Measurements from ENCODE around the gene SLC39A6. TPM values are rescaled to one million over a fixed set of nuclear protein-coding genes. Genes with fewer than 3 reads are reported as not detected.
A peak's percentile ranks its signal among the peaks of the same experiment; 100 is the strongest.

The SLC39A6 gene, protein sequence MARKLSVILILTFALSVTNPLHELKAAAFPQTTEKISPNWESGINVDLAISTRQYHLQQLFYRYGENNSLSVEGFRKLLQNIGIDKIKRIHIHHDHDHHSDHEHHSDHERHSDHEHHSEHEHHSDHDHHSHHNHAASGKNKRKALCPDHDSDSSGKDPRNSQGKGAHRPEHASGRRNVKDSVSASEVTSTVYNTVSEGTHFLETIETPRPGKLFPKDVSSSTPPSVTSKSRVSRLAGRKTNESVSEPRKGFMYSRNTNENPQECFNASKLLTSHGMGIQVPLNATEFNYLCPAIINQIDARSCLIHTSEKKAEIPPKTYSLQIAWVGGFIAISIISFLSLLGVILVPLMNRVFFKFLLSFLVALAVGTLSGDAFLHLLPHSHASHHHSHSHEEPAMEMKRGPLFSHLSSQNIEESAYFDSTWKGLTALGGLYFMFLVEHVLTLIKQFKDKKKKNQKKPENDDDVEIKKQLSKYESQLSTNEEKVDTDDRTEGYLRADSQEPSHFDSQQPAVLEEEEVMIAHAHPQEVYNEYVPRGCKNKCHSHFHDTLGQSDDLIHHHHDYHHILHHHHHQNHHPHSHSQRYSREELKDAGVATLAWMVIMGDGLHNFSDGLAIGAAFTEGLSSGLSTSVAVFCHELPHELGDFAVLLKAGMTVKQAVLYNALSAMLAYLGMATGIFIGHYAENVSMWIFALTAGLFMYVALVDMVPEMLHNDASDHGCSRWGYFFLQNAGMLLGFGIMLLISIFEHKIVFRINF
- total RNA-seq (10 to 100 TPM; 29.3 to 59.2 TPM), polyA plus RNA-seq (10 to 100 TPM in 1 of 2 donors, 1 to 10 TPM in 1; 4.7 to 32.7 TPM)
- long read RNA-seq, donor 1, transcript SLC39A6-201 (10 exons, 3,543 nt): major isoform, 9 of 65 reads
- long read RNA-seq, donor 1, partial matches to known transcripts: 53 of 65 reads
- long read RNA-seq, donor 1, other reads (novel, unspliced or antisense): 0 of 65 reads
- long read RNA-seq, donor 2, partial matches to known transcripts: 9 of 11 reads
- long read RNA-seq, donor 2, other reads (novel, unspliced or antisense): 0 of 11 reads
- long read RNA-seq, donor 3, partial matches to known transcripts: 16 of 19 reads
- long read RNA-seq, donor 3, other reads (novel, unspliced or antisense): 0 of 19 reads
- long read RNA-seq, donor 4, partial matches to known transcripts: 11 of 11 reads
- long read RNA-seq, donor 4, other reads (novel, unspliced or antisense): 0 of 11 reads
- long read RNA-seq, donor 5, transcript SLC39A6-201 (10 exons, 3,543 nt): major isoform, 7 of 22 reads
- long read RNA-seq, donor 5, partial matches to known transcripts: 13 of 22 reads
- long read RNA-seq, donor 5, other reads (novel, unspliced or antisense): 0 of 22 reads

DNA sequence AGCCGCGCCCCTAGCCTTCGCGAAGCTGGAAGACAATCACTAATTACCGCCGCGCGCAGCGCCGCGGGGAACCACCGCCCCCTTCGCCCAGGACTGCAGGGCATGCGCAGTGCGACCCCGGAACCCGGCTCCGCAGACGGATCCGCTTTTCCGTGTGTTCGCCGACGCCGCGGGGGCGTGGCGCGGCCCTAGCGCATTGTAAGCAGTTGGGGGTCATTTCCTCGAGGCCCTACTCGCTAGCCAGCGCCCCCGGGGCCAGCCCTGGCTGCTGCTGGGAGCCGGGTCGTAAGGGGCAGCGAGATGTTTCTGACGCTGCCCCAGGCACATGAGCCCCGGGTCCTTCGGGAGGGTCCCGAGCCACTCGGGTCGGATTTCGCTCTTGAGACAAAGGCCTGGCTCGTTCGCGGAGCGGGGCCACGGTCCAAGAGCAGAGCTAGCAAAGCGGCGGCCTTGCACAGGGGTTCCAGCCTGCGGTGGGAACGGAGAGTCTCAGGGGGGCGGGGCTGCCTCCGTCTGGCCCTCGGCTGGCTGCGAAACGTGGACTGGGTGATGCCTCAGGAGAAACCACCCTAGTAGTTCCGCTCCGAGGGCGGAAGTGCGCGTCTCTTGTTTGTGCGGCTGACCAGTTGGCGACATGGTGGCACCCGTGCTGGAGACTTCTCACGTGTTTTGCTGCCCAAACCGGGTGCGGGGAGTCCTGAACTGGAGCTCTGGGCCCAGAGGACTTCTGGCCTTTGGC is at the start of gene SLC39A6, which contains the start of gene ELP2:
Gene SLC39A6, minus strand, starts transcription at position 41 of the 739 bp plus-strand sequence. CDS start 2,333 bp downstream, outside the sequence.
Gene ELP2, plus strand, starts transcription at position 600 of the 739 bp plus-strand sequence. Its CDS starts 35 bp downstream, at position 635.
- Histone ChIP-seq H3K9ac (ENCODE audit: insufficient read depth in 1 of 2, low read length in 2 of 2) (peak within 1 kb of the TSS; percentile 86 to 91), H3K4me1 (ENCODE audit: control insufficient read depth in 5 of 5, insufficient read depth in 5 of 5, low read length in 5 of 5) (peaks cover 8 to 22% (median 14%) of the 10 kb centered on the region in 5 donors), H3K4me3 (peak within 1 kb of the TSS; percentile 97), H3K27me3 (ENCODE audit: control insufficient read depth in 3 of 3, insufficient read depth in 3 of 3, low read length in 2 of 3) (no peaks in the 10 kb centered on the region), H3K36me3 (ENCODE audit: control insufficient read depth in 4 of 4, insufficient read depth in 4 of 4, low read length in 4 of 4) (peaks cover 2 to 9% (median 5%) of the 10 kb centered on the region in 4 donors), H3K9me3 (ENCODE audit: control insufficient read depth in 4 of 4, insufficient read depth in 3 of 4, low read length in 3 of 4) (no peaks in the 10 kb centered on the region), H3K27ac (ENCODE audit: low read depth in 1 of 2, low read length in 1 of 2) (peak within 1 kb of the TSS; percentile 100)
- ATAC-seq (ENCODE audit: insufficient read depth, low FRiP score) (peak; percentile 98), DNase-seq (peak; percentile 97 to 99 (median 97))
- 0 to 1% methylated on average over 68 to 69 of the region's 69 CpGs for WGBS, 2 donors
- TF ChIP-seq, protein P1, sequence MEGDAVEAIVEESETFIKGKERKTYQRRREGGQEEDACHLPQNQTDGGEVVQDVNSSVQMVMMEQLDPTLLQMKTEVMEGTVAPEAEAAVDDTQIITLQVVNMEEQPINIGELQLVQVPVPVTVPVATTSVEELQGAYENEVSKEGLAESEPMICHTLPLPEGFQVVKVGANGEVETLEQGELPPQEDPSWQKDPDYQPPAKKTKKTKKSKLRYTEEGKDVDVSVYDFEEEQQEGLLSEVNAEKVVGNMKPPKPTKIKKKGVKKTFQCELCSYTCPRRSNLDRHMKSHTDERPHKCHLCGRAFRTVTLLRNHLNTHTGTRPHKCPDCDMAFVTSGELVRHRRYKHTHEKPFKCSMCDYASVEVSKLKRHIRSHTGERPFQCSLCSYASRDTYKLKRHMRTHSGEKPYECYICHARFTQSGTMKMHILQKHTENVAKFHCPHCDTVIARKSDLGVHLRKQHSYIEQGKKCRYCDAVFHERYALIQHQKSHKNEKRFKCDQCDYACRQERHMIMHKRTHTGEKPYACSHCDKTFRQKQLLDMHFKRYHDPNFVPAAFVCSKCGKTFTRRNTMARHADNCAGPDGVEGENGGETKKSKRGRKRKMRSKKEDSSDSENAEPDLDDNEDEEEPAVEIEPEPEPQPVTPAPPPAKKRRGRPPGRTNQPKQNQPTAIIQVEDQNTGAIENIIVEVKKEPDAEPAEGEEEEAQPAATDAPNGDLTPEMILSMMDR (IDR thresholded peaks at IDR 0.05; ENCODE audit: control extremely low read depth, extremely low read depth): no peak

DNA sequence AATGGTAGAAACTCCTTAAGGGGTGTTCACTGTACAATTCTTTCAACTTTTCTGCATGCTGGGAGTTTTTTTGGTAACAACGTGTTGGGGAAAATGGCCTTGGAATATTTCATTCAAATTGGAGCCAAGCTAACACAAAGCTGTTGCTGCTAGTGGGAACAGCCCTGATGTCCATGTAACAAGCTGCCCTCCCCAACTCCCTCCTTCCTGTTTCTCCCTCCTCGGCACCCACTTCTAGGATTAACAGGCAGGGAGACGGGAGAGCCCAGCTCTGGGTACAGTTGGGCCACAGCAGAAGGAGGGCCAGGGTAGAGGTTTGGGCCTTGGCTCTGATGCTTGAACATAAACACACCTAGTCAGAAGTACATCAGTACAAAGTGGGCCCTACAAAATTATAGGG is 48.8 kb upstream of the SLC39A6 start:
- ATAC-seq (ENCODE audit: insufficient read depth, low FRiP score): no peak
- WGBS, 2 donors: 82 to 90% methylated on average over 3 of the region's 3 CpGs
- Histone ChIP-seq H3K4me3 (no peak overlapping the region), H3K27me3 (ENCODE audit: control insufficient read depth in 3 of 3, insufficient read depth in 3 of 3, low read length in 2 of 3) (no peaks in the 10 kb centered on the region), H3K36me3 (ENCODE audit: control insufficient read depth in 4 of 4, insufficient read depth in 4 of 4, low read length in 4 of 4) (peaks cover 3 to 12% (median 10%) of the 10 kb centered on the region in 4 donors), H3K9ac (ENCODE audit: insufficient read depth in 1 of 2, low read length in 2 of 2) (no peak overlapping the region), H3K27ac (ENCODE audit: low read depth in 1 of 2, low read length in 1 of 2) (no peak overlapping the region), H3K4me1 (ENCODE audit: control insufficient read depth in 5 of 5, insufficient read depth in 5 of 5, low read length in 5 of 5) (peaks cover 0 to 8% (median 4%) of the 10 kb centered on the region in 5 donors), H3K9me3 (ENCODE audit: control insufficient read depth in 4 of 4, insufficient read depth in 3 of 4, low read length in 3 of 4) (no peaks in the 10 kb centered on the region)
- DNase-seq: no peak
- TF ChIP-seq, protein P1 (IDR thresholded peaks at IDR 0.05; ENCODE audit: control extremely low read depth, extremely low read depth): no peak

DNA sequence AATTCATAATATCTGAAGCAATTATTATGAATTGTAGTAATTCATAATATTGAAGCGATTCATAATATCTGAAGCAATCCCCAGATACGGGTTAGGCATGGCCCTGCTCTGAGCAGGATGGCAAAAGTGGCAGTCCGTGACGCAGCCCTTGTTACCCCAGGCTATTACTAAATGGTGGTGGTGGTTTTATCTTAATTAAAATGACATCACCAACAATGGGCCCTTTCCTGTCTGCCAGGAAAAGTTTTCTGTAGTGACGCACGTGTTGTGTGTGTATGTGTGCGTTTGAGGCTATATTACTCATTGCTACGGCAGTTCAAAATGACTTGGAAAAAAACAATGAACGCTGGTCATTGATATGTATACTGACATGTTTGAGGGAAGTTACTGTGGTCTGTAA is 47.6 kb upstream of the SLC39A6 start:
- TF ChIP-seq, protein P1 (IDR thresholded peaks at IDR 0.05; ENCODE audit: control extremely low read depth, extremely low read depth): no peak
- Histone ChIP-seq H3K36me3 (ENCODE audit: control insufficient read depth in 4 of 4, insufficient read depth in 4 of 4, low read length in 4 of 4) (peaks cover 6 to 18% (median 10%) of the 10 kb centered on the region in 4 donors), H3K9ac (ENCODE audit: insufficient read depth in 1 of 2, low read length in 2 of 2) (no peak overlapping the region), H3K27me3 (ENCODE audit: control insufficient read depth in 3 of 3, insufficient read depth in 3 of 3, low read length in 2 of 3) (no peaks in the 10 kb centered on the region), H3K27ac (ENCODE audit: low read depth in 1 of 2, low read length in 1 of 2) (no peak overlapping the region), H3K9me3 (ENCODE audit: control insufficient read depth in 4 of 4, insufficient read depth in 3 of 4, low read length in 3 of 4) (no peaks in the 10 kb centered on the region), H3K4me3 (no peak overlapping the region), H3K4me1 (ENCODE audit: control insufficient read depth in 5 of 5, insufficient read depth in 5 of 5, low read length in 5 of 5) (peaks cover 0 to 8% (median 4%) of the 10 kb centered on the region in 5 donors)
- no peak for DNase-seq
- 89 to 91% methylated on average over 9 of the region's 9 CpGs for WGBS, 2 donors
- ATAC-seq (ENCODE audit: insufficient read depth, low FRiP score): no peak
